GM21423 (cell line): ENCODE results near the gene PRSS3.
A peak's percentile ranks its signal among the peaks of the same experiment; 100 is the strongest.
"Not testable (repeated sequence)": the region's sequence is repeated elsewhere in the genome, so short reads cannot be mapped to it uniquely, and the experiment has no call there.

Source experiments
- ATAC-seq: cut with Tn5 transposase; IDR thresholded peaks from one replicate; pipeline ENCODE4 v1.9.1; 2021; ENCODE audit warnings: mild to moderate bottlenecking, moderate library complexity; ENCODE audit not compliant: unreplicated experiment

Gene PRSS3

DNA sequence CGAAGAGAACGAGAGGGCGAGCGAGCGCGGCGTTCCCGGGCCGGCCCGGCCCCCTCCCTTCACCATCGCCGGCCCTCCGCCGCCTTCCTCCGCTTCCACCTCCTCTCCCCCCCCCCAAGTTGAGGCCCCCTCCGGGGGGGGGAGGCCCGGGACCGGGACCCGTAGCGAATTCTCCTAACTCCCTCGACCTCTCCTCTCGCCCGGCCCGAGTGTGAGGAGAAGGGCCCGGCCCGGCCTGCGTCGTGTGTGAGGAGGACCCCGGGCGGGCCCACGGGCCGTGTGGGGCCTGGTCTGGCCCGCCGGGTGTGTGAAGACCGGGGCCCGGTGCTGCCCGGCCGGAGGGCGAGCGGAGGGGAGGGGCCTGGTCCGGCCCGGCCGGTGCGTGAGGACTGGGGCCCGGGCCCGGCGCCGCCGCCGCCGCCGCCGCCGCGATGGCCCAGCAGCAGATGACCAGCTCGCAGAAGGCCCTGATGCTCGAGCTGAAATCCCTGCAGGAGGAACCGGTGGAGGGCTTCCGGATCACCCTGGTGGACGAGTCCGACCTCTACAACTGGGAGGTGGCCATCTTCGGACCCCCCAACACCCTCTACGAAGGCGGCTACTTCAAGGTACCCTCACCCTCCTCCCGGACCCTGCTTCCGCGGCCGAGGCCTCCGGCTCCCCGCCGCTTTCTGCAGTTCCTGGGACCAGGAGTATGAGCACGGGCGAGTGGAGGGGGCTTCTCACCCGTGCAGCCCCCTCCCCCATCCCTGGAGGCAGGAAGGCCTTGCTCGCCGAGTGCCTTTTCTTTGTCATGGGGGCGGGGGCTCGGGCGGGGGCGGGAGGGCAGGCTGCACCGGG is 22.2 kb downstream of the PRSS3 start:
- peak; percentile 16 for ATAC-seq

DNA sequence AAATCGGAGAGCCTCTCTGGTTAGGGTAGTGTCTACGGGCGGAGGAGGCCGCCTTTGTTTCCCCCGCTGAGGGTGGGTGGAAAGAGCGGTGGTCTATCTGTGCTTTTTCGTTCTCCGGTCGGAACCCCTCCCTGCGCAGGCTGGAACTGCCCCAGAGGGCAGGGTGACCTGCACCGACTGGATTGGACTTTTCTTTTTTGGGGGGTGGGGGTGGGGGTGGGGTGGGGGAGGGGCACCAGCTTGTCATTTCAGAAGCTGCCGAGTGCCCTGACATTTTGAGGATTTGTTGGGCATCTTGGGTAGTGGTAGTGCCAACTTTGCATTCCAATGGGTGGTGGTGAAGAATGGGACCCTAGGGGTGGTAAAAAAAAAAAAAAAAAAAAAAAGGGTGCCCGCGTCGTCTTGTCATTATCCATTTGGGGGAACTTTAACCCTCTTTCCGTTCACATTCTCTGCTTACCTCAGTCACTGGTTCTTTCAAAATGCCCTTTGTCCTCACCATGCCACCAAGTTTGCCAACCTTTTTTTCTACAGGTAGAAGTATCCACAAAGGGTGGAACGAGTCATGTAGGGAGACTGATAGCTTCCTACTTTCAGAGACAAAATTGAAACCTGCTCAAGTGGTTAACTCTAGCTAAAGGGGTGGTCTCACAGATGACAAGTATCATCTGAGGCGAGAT is 22.9 kb downstream of the PRSS3 start:
- no peak for ATAC-seq

DNA sequence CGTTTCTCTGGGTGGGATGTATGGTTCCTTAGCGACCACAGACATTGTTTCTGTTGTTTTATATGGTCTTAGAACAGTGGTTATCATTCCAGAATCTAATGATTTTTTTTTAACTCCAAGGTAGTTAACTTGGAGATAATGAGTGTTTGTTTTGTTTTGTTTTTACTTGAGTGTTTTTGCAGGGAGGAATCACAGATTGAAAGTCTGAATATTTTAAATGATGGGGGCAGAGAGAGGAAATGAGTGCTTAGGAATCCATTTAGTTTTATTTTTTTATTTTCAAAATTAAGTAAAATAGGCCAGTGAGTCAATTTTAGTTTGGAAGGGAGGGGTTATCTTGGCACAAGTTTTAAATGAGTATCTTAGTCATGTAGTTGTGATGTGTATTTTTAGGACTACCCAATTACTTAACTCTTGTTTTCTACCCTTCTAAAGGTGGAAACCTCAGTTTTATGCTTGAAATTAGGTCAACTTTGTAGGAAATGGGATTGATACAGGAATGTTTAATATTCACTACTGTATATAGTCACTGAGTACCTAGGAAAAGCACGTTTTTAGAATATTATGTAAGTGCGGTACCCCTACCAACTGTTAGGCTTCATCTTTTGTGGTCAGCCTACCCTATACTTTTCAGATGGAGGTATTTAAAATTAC is 23.6 kb downstream of the PRSS3 start:
- no peak for ATAC-seq

DNA sequence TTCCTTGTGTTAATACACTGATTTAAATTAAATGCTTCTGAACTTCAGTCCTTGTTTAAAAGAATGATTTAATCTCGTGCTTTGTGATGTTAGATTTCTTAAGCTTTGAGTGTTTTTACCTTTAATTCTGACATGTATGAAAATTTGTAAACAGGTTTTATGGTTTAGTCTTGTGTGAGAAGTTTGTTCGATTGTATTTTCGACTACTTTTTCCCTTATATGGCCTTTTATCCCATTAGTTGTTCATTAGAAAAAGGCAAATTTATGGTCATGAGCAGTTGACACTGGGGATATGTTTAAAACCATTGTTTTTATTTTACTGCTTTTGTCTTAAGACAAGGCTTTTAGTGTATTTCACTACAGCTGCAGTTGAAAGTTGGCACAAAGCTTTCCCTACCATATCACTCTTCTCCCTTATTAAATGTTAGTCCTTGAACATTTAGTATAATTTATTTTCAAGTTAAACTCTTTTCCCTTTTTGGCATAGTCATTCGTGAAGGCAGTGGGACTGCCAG is 24.9 kb downstream of the PRSS3 start:
- no peak for ATAC-seq

DNA sequence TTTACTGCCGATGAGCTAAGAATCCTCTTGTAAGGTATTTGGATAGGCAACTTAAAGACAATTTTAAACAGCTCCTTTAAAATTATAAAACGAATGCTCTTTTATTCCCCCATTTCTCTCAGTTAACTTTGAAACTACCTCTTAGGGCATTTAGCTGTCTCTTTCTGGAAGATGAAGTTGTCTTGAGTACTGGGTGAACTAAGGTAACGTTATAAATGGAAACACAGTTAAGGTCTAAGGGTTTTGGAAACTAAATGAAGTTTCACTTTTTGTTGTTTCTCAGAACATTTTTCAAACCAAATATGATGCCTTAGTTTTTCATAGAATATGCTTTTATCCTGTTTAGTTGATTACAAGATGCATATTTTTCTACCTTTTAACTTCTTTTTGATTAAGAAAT is 28.4 kb downstream of the PRSS3 start:
- ATAC-seq, result no peak

DNA sequence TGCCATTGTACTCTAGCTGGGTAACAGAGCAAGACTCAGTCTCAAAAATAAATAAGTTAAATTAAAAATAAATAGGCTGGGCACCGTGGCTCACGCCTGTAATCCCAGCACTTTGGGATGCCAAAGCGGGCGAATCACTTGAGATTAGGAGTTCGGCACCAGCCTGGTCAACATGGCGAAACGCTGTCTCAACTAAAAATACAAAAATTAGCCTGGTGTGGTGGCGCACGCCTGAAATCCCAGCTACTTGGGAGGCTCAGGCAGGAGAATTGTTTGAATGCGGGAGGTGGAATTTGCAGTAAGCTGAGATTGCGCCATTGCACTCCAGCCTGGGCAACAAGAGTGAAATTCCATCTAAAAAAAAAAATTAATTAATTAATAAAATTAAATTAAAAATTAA is 31.9 kb downstream of the PRSS3 start:
- not testable (repeated sequence) for ATAC-seq

DNA sequence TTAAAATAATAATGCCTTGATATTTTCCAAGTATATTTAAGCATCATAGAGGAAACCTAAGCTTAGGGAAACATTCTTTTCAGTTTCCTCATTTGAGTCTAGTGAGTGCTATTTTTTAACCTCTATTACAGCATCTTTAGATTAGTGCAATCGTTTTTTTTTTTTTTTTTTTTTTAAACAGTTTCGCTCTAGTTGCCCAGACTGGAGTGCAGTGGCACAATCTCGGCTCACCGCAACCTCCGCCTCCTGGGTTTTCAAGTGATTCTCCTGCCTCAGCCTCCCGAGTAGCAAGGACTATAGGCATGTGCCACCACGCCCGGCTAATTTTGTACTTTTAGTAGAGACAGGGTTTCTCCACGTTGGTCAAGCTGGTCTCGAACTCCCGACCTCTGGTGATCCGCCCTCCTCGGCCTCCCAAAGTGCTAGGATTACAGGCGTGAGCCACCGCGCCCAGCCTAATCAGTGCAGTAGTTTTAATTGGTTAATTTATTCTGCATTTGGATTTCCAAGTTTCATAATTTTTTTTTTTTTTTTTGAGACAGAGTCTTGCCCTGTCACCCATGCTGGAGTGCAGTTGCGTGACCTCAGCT is 34.4 kb downstream of the PRSS3 start:
- not testable (repeated sequence) for ATAC-seq

DNA sequence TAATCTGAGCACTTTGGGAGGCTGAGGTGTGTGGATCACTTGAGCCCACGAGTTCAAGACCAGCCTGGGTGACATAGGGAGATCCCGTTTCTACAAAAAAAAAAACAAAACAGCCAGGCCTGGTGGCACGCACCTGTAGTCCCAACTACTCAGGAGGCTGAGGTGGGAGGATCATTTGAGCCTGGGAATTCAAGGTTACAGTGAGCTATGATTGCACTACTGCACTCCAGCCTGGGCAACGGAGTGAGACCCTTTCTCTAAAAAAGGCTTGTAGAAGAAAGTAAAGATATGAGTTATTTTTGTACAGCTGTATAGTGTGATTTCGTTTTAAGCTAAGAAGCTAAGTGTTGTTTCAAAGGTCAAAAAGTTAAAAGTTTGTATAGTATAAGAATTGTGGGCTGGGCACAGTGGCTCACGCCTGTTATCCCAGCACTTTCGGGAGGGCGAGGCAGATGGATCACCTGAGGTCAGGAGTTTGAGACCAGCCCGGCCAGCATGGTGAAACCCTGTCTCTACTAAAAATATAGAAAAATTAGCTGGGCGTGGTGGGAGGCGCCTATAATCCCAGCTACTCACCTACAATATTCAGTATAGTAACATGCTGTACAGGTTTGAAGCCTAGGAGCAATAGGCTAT is 40.4 kb downstream of the PRSS3 start:
- ATAC-seq, result no peak

DNA sequence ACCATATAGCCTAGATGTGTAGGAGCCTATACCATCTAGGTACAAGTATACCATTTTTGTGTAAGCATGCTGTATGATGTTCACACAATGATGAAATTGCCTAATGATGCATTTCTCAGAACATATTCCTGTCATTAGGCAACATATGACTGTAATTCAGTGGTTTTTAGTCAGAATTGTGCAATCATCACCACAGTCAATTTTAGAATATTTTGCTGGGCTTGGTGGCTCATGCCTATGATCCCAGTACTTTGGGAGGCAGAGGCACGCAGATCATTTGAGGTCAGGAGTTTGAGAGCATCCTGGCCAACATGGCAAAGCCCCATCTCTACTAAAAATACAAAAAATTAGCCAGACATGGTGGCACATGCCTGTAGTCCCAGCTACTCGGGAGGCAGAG is 40.9 kb downstream of the PRSS3 start:
- ATAC-seq, result not testable (repeated sequence)

DNA sequence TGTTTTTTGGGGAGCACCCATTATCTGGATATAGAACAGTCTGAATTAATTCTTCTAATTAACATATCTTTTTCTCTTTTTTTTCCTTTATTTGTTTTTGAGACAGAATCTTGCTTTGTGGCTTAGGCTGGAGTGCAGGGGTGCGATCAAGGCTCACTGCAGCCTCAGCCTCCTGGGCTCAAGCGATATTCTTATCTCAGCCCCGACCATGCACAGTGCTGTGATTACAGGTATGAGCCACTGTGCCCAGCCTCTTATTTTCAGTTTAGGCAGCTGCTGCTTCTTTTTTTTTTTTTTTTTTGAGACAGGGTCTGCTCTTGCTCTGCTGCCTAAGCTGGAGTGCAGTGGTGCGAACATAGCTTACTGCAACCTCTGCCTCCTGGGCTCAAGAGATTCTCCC is 41.8 kb downstream of the PRSS3 start:
- ATAC-seq, result no peak

DNA sequence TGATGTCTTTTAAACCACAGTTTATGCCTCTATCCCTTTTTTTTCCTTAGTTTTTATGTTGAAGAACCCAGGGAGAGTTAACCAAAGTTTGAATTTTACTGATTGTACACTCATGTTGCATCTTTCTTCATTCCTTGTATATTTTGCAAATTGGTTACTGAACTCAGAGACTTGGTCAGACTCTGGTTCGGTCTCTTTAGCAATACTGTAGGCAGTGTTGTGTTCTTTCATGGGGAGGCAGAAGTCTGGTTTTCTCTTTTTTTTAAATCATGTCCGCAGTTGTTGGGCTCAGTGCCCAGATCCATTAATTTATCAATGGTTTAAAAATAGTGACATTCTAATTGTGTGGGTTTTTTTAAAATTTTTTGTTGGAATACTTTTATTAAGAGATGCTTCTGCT is 45.0 kb downstream of the PRSS3 start:
- ATAC-seq, result no peak

DNA sequence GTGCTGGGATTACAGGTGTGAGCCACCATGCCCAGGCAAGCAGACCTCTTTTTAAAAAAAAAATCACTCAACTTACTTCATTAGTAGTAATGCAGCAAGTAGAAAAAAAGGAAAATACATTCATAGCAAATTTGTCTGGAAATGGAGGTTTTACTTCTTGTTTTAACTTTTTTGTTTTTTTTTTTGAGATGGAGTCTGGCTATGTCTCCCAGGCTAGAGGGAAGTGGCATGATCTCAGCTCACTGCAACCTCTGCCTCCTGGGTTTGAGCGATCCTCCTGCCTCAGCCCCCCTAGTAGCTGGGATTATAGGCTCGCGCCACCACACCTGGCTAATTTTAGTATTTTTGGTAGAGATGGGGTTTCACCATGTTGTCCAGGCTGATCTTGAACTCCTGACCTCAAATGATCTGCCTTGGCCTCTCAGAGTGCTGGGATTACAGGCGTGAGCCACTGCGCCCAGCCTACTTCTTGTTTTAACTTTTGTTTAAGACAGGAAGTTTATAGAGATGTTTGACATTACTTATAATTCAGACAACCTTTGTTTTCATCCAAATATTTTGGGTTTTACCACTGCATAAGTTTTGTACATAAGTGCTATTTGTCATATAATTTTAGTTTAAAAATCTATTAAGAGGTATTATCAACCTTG is 48.1 kb downstream of the PRSS3 start:
- ATAC-seq, result no peak

DNA sequence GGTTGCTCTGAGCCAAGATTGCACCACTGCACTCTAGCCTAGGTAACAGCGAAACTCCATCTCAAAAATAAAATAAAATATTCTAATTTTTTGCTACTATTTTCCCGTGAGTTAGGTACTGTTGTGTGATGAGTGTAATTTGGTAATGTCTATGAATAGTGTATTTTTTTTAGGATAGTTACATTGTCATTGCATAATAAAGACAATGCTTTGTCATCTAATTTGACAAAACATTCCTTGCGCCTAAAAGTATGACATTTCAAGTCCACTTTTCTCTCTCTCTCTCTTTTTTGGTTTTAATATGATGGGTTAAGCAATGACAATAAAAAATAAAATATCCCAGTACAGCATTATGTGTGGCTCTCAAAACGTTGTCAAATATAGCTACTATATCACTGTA is 50.9 kb downstream of the PRSS3 start:
- no peak for ATAC-seq

DNA sequence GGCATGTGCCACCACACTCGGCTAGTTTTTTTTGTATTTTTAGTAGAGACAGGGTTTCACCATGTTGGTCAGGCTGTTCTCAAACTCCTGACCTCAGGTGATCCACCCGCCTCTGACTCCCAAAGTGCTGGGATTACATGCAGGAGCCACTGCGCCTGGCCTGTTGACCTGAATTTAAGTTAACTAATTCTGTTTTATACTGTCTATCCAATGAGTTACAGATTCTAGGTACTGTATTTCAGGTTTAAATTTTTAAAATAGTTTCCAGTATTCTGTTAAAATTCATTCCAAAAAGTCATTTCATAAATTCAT is 52.5 kb downstream of the PRSS3 start:
- ATAC-seq, result not testable (repeated sequence)
